CD4-positive, alpha-beta T cell (primary cell): Measurements from ENCODE around the gene GAGE12J. TPM values are rescaled to one million over a fixed set of nuclear protein-coding genes. Genes with fewer than 3 reads are reported as not detected.
A peak's percentile ranks its signal among the peaks of the same experiment; 100 is the strongest.

Experiments used
- ATAC-seq: fragments of 200-7000 bp; cut with Tn5 transposase; one replicate; pipeline ENCODE4 v1.10.0; 2022; ENCODE audit warnings: mild to moderate bottlenecking; ENCODE audit not compliant: poor library complexity
- CTCF ChIA-PET: fragments of 350-600 bp; sonication (Branson Sonifier 250); formaldehyde crosslinking; loops from one replicate; lab custom pipeline; 2021; ENCODE audit warnings: antibody characterized with exemption, inconsistent platforms; lab: Charles Lee
- POLR2A ChIA-PET: fragments of 350-600 bp; sonication (Branson Sonifier 250); formaldehyde crosslinking; loops from one replicate; lab custom pipeline; 2021; ENCODE audit warnings: antibody characterized with exemption, inconsistent platforms; lab: Charles Lee
- DNase-seq, 14 experiments: peaks; one replicate each; pipeline ENCODE4 v3.0.0-alpha.2; 2013 to 2020; ENCODE audit warnings: mixed read lengths in 2 of 14
- H3K27ac ChIP-seq, 2 donors: one replicate each; pipeline versions ENCODE4 v1.5.1 to v1.7.0; 2013; ENCODE audit warnings: low read length in 2 of 2, low read depth in 1 of 2, mild to moderate bottlenecking in 1 of 2
- H3K27me3 ChIP-seq, 2 experiments: 1 replicate in 1 of 2; 2 replicates in 1 of 2; pipeline versions ENCODE4 v1.6.1 to v1.7.0; 2013; ENCODE audit warnings: low read length in 2 of 2, control low read depth in 1 of 2, mild to moderate bottlenecking in 1 of 2, moderate library complexity in 1 of 2; ENCODE audit not compliant: insufficient read depth in 2 of 2, control insufficient read depth in 1 of 2
- H3K36me3 ChIP-seq: one replicate; pipeline ENCODE4 v1.6.1; 2013; ENCODE audit warnings: low read length, control low read depth; ENCODE audit not compliant: insufficient read depth
- H3K4me1 ChIP-seq: one replicate; pipeline ENCODE4 v1.6.1; 2013; ENCODE audit warnings: low read length, control low read depth; ENCODE audit not compliant: insufficient read depth
- H3K4me3 ChIP-seq: one replicate; pipeline ENCODE4 v1.5.1; 2013; ENCODE audit warnings: mild to moderate bottlenecking, low read length, moderate library complexity
- H3K9me3 ChIP-seq, 2 experiments: 1 replicate in 1 of 2; 2 replicates in 1 of 2; pipeline versions ENCODE4 v1.6.1 to v1.7.0; 2013; ENCODE audit warnings: low read length in 2 of 2, mild to moderate bottlenecking in 2 of 2, control low read depth in 1 of 2, moderate library complexity in 1 of 2; ENCODE audit not compliant: control insufficient read depth in 1 of 2, insufficient read depth in 1 of 2
- H3K27ac Mint-ChIP-seq: one replicate; pipeline ENCODE4 v1.8.0; 2020; ENCODE audit warnings: mixed read lengths
- H3K27me3 Mint-ChIP-seq: one replicate; pipeline ENCODE4 v1.8.0; 2021; ENCODE audit warnings: mixed read lengths
- H3K36me3 Mint-ChIP-seq: one replicate; pipeline ENCODE4 v1.8.0; 2021; ENCODE audit warnings: low read depth, mixed read lengths
- H3K4me1 Mint-ChIP-seq: one replicate; pipeline ENCODE4 v1.8.0; 2021; ENCODE audit warnings: low read depth, mixed read lengths
- H3K4me3 Mint-ChIP-seq: one replicate; pipeline ENCODE4 v1.8.0; 2020; ENCODE audit warnings: mild to moderate bottlenecking, mixed read lengths
- H3K9me3 Mint-ChIP-seq: one replicate; pipeline ENCODE4 v1.8.0; 2020; ENCODE audit warnings: mixed read lengths
- CTCF ChIP-seq: fragments of 200-600 bp; IDR thresholded peaks from one replicate; pipeline ENCODE4 v1.8.0; 2022; ENCODE audit warnings: antibody characterized with exemption, mild to moderate bottlenecking
- intact Hi-C, 2 experiments: fragments of 100-400 bp; cut with DNase I in 1 of 2; cut with micrococcal nuclease in 1 of 2; formaldehyde crosslinking; loops; one replicate each; pipeline versions ENCODE4 v1.15.1 to v1.9.0; 2023 to 2025; cut with DNase I, micrococcal nuclease
- total RNA-seq, 174 experiments: library from RNA in 2 of 174; stranded (reverse) in 2 of 174; gene quantifications; one replicate each; pipeline ENCODE4 v1.2.3 and lab custom pipeline; 2021 to 2026

The GAGE12J gene
- total RNA-seq, 2 experiments from 2014 or later, result not detected

DNA sequence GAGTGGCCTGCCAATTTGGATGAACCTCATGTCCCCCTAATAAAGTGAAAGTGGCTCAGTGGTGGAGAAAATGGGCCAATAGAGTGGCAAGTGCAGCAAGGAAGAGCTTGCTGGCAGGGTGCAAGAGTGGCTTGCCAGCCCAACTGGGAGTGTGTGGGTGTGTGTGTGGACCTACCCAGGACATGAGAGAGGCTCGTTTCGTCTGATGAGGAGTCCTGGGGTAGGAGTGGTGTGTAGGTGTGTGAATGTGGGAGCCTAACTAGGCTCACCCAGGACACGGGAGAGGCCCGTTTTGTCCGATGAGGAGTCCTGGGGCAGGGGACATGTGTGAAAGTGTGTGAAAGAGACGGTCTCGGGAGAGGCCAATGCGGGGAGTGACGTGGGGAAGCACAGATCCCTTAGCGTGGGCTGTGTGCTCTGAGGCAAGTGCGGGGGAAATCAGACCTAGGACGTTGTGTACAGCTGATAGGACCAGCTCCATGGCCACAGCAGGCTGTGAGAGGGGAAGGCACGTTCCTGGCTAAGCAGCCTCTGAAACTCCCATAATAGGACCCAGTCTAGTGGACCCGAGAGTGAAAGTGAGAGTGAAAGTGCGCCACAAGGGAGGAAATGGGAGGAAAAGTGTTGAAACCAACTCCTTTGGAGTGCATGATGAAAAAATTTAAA, 13.1 kb upstream of the GAGE12J start:
- H3K4me1 Mint-ChIP-seq, result peaks cover 25% of the 10 kb centered on the region
- ATAC-seq, result peak; percentile 60

DNA sequence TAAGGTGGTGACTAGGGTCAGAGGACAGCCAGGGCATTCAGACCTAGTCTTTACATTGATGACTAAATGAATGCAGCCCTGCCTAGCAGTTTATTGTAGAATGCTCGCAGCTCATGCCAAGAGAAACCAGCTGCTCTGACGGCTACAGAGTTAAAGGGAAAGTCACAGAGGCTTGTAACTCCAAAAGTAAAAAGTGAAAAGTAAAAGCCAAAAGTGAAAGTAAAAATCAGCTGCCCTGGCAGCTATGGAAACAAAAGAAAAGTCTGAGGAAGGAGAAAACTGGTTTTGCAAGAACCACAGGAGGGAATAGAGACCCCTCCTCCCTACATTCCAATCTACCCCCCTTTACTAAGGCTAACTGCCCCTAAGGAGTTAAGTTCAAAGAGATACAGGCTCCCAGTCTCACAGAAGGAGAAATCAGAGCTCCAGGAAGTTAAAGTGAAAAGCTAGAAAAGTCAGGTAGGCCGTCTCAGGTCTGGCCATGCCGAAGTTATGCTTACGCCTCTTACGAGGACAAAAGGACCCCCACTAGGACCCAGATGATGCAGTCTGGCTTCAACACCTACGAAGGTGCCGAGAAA, 12.3 kb upstream of the GAGE12J start:
- Mint-ChIP-seq H3K9me3 (no peaks in the 10 kb centered on the region), H3K36me3 (no peaks in the 10 kb centered on the region), H3K4me3 (peak overlapping the region; percentile 88), H3K4me1 (peaks cover 25% of the 10 kb centered on the region), H3K27ac (peak overlapping the region; percentile 98), H3K27me3 (no peaks in the 10 kb centered on the region)
- peak overlapping the region; percentile 26 to 63 for H3K27ac ChIP-seq
- ChIA-PET CTCF (no interaction called here), POLR2A (interaction anchor here (0.9 to 2.5 kb wide), 11 partner anchors 8 to 369 kb away, joined by 3 to 41 read pairs (median 5); partner anchors contain the start of genes CCDC22, OTUD5, PPP1R3F and TFE3)
- TF ChIP-seq CTCF, result no peak
- intact Hi-C loops, result loop anchor here (5.0 kb wide), 2 partner anchors 37 to 507 kb away; partner anchors contain the start of gene HDAC6 (in 1 of the 2)
- peak; percentile 72 for ATAC-seq
- peak in 6 of 14 experiments; percentile 2 to 51 (median 36) for DNase-seq
- no peaks in the 10 kb centered on the region for H3K36me3 ChIP-seq
- peaks cover 21% of the 10 kb centered on the region for H3K4me1 ChIP-seq
- H3K9me3 ChIP-seq, result no peaks in the 10 kb centered on the region
- peak overlapping the region; percentile 58 for H3K4me3 ChIP-seq
- no peaks in the 10 kb centered on the region for H3K27me3 ChIP-seq

More for the DNA sequence above, 13.1 kb upstream of the GAGE12J start:
- intact Hi-C loops, result loop anchor here (5.0 kb wide), 2 partner anchors 36 to 506 kb away; partner anchors contain the start of gene HDAC6 (in 1 of the 2)
- H3K27me3 ChIP-seq, result no peaks in the 10 kb centered on the region
- DNase-seq, result peak in 8 of 14 experiments; percentile 7 to 61 (median 40)
- Mint-ChIP-seq H3K4me3 (peak overlapping the region; percentile 88), H3K27ac (peak overlapping the region; percentile 98), H3K9me3 (no peaks in the 10 kb centered on the region), H3K27me3 (no peaks in the 10 kb centered on the region), H3K36me3 (no peaks in the 10 kb centered on the region)
- no peak for TF ChIP-seq CTCF
- H3K36me3 ChIP-seq, result no peaks in the 10 kb centered on the region
- H3K27ac ChIP-seq, result peak overlapping the region in 1 of 2 donors; percentile 63
- H3K9me3 ChIP-seq, result no peaks in the 10 kb centered on the region
- H3K4me3 ChIP-seq, result peak overlapping the region; percentile 58
- peaks cover 21% of the 10 kb centered on the region for H3K4me1 ChIP-seq
- POLR2A ChIA-PET, result interaction anchor here (1.0 to 2.5 kb wide), 7 partner anchors 36 to 369 kb away, joined by 3 to 41 read pairs (median 7); partner anchors contain the start of genes CCDC22, OTUD5, PPP1R3F and TFE3
- CTCF ChIA-PET, result interaction anchor here (1.6 kb wide), 1 partner anchor 116 kb away, joined by 3 read pairs; no protein-coding TSS in a partner anchor

- POLR2A ChIA-PET, result interaction anchor here (0.9 to 2.5 kb wide), 6 partner anchors 9 to 267 kb away, joined by 3 to 41 read pairs (median 4); partner anchors contain the start of genes TFE3 and WDR45
Observed at GRCh38 chrX:49310371-49310770, 11.5 kb upstream of the GAGE12J start.

More at GRCh38 chrX:49310371-49310770, 11.5 kb upstream of the GAGE12J start:
- CTCF ChIA-PET, result no interaction called here
- H3K4me1 Mint-ChIP-seq, result peaks cover 25% of the 10 kb centered on the region
- H3K36me3 Mint-ChIP-seq, result no peaks in the 10 kb centered on the region
- Histone ChIP-seq H3K4me3 (no peak overlapping the region), H3K27ac (peak overlapping the region; percentile 26 to 63), H3K36me3 (no peaks in the 10 kb centered on the region), H3K27me3 (no peaks in the 10 kb centered on the region), H3K4me1 (peaks cover 21% of the 10 kb centered on the region), H3K9me3 (no peaks in the 10 kb centered on the region)
- no peaks in the 10 kb centered on the region for H3K9me3 Mint-ChIP-seq
- H3K4me3 Mint-ChIP-seq, result no peak overlapping the region
- TF ChIP-seq CTCF, result no peak
- DNase-seq (no peak), ATAC-seq (no peak)
- H3K27me3 Mint-ChIP-seq, result no peaks in the 10 kb centered on the region
- H3K27ac Mint-ChIP-seq, result peak overlapping the region; percentile 98
- intact Hi-C loops, result no loop called here
